T47D (cell line): ENCODE data around the gene CFLAR.
A peak's percentile ranks its signal among the peaks of the same experiment; 100 is the strongest.
"Not testable (repeated sequence)": the region's sequence is repeated elsewhere in the genome, so short reads cannot be mapped to it uniquely, and the experiment has no call there.

ENCODE experiments used
- DNase-seq, 2 experiments: peaks; one replicate each; pipeline versions ENCODE4 v3.0.0 to v3.0.0-alpha.2; 2011 to 2012; ENCODE audit warnings: low read depth in 1 of 2, low spot score in 1 of 2
- JUND ChIP-seq: IDR thresholded peaks from 2 replicates; pipeline ENCODE4 v1.6.1; 2012; ENCODE audit warnings: low read depth
- in situ Hi-C: cut with HindIII; loops from 2 replicates; pipeline ENCODE4 v1.10.0; 2016; ENCODE audit warnings: low sequenced_read_pairs, low pct_unique_long_range_greater_than_20kb

Gene CFLAR

DNA sequence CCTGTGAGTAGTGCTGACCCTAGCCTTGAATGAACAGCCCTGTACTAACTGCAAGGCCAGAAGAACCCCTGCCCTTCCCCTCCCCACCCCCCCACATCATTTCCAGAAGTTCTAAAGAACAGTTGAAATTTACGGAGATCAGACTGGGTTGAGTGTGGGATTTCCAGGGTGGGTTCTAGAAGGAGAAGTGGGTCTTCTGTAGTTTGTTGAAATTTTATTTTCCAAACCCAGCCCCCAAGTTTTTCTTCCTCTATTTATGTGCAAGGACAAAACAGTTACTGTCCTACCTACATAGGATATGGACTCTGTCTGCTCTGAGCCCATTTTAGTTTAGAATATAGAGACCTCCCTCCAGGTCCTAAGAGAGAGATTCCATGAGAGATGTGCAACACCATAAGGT lies 40.7 kb downstream of the CFLAR start:
- in situ Hi-C loops = no loop called here
- DNase-seq = no peak
- TF ChIP-seq JUND = no peak

- DNase-seq = no peak
- in situ Hi-C loops = no loop called here
Observed at GRCh38 chr2:201157694-201158093, 41.7 kb downstream of the CFLAR start.

DNA sequence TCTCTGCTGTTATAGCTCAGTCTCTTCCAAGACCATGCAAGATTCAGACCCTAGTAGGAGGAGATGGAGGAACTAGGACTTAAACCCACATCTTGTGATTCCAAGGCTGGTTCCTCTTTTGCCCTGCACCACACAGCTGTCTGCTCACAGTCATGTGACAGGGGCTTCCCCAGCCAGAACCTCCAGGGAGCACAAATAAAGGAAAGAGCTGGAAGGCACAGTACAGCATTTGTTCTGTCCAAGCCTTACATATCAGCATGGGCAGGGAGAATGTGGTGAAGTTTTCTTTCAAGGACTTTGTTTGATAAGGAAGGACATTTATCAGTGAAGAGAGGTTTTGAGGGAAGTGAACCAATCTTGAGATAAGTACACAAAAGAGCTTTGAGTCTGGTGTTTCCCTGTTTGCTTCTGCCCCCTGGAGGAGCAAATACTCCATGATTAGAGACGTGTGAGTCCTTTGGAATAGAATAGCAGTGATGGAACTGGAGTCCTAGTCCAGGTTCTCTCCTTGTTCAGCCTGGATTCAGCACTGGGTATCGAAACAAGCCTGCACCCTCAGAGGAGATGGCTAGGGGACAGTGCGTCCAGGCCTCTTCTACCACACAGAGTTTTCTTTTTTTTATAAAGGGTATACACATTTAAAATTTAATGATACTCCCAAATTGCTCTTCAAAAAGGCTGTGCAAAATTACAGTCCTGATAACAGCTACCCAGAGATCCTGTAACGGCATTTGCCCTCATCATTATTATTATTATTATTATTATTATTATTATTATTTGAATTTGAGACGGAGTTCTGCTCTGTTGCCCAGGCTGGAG lies 42.4 kb downstream of the CFLAR start:
- peak; percentile 35 to 71 for DNase-seq
- no peak for TF ChIP-seq JUND
- in situ Hi-C loops = no loop called here

More at GRCh38 chr2:201157694-201158093, 41.7 kb downstream of the CFLAR start:
- no peak for TF ChIP-seq JUND

DNA sequence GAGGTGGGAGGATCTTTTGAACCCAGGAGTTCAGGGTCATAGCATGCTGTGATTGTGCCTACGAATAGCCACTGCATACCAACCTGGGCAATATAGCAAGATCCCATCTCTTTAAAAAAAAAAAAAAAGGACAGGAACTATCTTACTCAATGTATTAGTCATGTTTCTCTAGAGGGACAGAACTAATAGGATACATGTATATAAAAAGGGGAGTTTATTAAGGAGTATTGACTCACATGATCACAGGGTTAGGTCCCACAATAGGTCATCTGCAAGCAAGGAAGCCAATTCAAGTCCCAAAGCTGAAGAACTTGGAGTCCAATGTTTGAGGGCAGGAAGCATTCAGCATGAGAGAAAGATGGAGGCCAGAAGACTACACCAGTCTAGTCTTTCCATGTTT lies 48.2 kb downstream of the CFLAR start:
- DNase-seq = no peak
- in situ Hi-C loops = no loop called here
- TF ChIP-seq JUND = no peak

- TF ChIP-seq JUND = no peak
- in situ Hi-C loops = no loop called here
- no peak for DNase-seq
Observed at GRCh38 chr2:201167546-201167945, 51.6 kb downstream of the CFLAR start.

GRCh38 chr2:201168496-201168895 lies 52.5 kb downstream of the CFLAR start:
- DNase-seq, in situ Hi-C loops: not testable (repeated sequence)

- TF ChIP-seq JUND = no peak
- no peak for DNase-seq
- in situ Hi-C loops = no loop called here
Observed at GRCh38 chr2:201171259-201171814, 55.4 kb downstream of the CFLAR start.

GRCh38 chr2:201172279-201172678 lies 56.3 kb downstream of the CFLAR start:
- no peak for TF ChIP-seq JUND
- no peak for DNase-seq
- in situ Hi-C loops = no loop called here

DNA sequence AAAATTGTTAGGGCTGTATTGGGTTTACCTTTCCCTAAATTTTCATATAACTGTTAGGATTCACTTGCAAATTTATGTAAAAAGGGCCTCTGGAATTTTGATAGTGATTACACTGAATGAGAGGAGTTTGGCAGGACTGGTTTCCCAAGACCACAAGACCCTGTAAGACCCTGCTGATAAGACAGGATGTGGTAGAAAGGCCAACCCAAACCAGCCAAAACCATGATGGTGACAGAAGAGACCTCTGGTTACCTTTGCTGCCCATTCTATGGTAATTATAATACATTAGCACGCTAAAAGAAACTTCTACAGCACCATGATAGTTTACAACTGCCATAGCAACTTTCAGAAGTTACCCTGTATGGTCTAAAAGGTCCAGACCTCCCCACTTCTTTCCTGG lies 58.7 kb downstream of the CFLAR start:
- in situ Hi-C loops = no loop called here
- no peak for DNase-seq
- no peak for TF ChIP-seq JUND

- no peak for DNase-seq
- in situ Hi-C loops = no loop called here
- no peak for TF ChIP-seq JUND
Observed at GRCh38 chr2:201176081-201176481, 60.1 kb downstream of the CFLAR start.

DNA sequence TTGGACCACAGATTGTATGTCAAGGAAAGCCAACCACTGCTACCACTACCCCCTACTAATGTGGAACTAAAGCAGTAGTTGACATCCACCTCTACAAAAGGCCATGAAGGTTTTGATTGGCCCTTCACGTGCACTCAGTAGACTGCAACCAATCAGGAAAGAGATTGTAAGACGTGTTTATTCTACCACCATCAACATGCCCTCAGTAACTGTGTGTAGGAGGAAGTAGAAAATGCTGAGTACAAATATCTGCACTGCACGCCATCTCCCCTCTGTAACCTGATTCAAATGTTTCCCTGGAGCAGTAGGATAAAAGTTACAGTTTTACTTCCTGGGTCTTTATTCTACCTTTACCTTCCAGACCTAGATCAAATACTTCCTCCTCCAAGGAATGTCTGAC lies 64.0 kb downstream of the CFLAR start:
- TF ChIP-seq JUND = no peak
- DNase-seq = peak in 1 of 2 experiments; percentile 8
- in situ Hi-C loops = no loop called here

- no peak for DNase-seq
- no peak for TF ChIP-seq JUND
- in situ Hi-C loops = no loop called here
Observed at GRCh38 chr2:201182650-201183364, 66.8 kb downstream of the CFLAR start, which contains the start of gene CASP10. Gene CASP10 (plus strand): TSS chr2:201183141. CDS start chr2:201185778, 2,637 bp downstream.

GRCh38 chr2:201183365-201183727 lies 67.4 kb downstream of the CFLAR start:
- no peak for TF ChIP-seq JUND
- in situ Hi-C loops = no loop called here
- DNase-seq = no peak

DNA sequence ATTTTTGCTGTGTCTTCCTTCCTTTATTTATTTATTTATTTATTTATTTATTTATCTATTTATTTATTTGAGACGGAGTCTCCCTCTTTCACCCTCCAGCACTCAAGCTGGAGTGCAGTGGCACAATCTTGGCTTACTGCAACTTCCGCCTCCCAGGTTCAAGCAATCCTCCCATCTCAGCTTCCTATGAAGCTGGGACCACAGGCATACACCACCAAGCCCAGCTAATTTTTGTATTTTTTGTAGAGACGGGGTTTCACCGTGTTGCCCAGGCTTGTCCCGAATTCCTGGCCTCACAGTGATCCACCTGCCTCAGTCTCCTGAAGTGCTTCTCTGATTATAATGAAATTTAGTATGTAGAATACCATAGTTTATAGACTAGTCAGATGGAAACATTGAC lies 67.9 kb downstream of the CFLAR start:
- DNase-seq, in situ Hi-C loops: not testable (repeated sequence)

- in situ Hi-C loops, DNase-seq: not testable (repeated sequence)
Observed at GRCh38 chr2:201184248-201184647, 68.3 kb downstream of the CFLAR start.
